Endothelial cell (in vitro differentiated cells): ENCODE data around the gene COL8A2. TPM values are rescaled to one million over a fixed set of nuclear protein-coding genes. Genes with fewer than 3 reads are reported as not detected.
A peak's percentile ranks its signal among the peaks of the same experiment; 100 is the strongest.

Source experiments
- DNase-seq: peaks from one replicate; pipeline ENCODE4 v3.0.0; 2021; ENCODE audit warnings: low spot score
- H3K27ac Mint-ChIP-seq: one replicate; pipeline ENCODE4 v1.8.0; 2021; ENCODE audit warnings: mixed read lengths, inconsistent platforms; ENCODE audit not compliant: unreplicated experiment
- H3K27me3 Mint-ChIP-seq: one replicate; pipeline ENCODE4 v1.8.0; 2021; ENCODE audit warnings: mild to moderate bottlenecking, moderate library complexity, mixed read lengths, inconsistent platforms; ENCODE audit not compliant: unreplicated experiment
- H3K36me3 Mint-ChIP-seq: one replicate; pipeline ENCODE4 v1.8.0; 2021; ENCODE audit warnings: mild to moderate bottlenecking, low read depth, mixed read lengths, inconsistent platforms; ENCODE audit not compliant: unreplicated experiment
- H3K4me1 Mint-ChIP-seq: one replicate; pipeline ENCODE4 v1.8.0; 2021; ENCODE audit warnings: mild to moderate bottlenecking, mixed read lengths, inconsistent platforms; ENCODE audit not compliant: unreplicated experiment
- H3K4me3 Mint-ChIP-seq: one replicate; pipeline ENCODE4 v1.8.0; 2021; ENCODE audit warnings: mild to moderate bottlenecking, mixed read lengths, inconsistent platforms; ENCODE audit not compliant: unreplicated experiment
- H3K9me3 Mint-ChIP-seq: one replicate; pipeline ENCODE4 v1.8.0; 2021; ENCODE audit warnings: mixed read lengths, inconsistent platforms; ENCODE audit not compliant: unreplicated experiment
- total RNA-seq: library from RNA; stranded (reverse); fragmentation: NEBNext Ultra II Directional; extraction: Animal tissue kit (Norgen Biotek cat#: 25700); gene quantifications from one replicate; pipeline ENCODE4 v1.2.1, GENCODE V29; 2021; ENCODE audit not compliant: unreplicated experiment
- TF ChIP-seq, protein P1 (sequence below): fragments of 200-600 bp; sonication (generic); IDR thresholded peaks from one replicate; pipeline ENCODE4 v1.5.0; 2021; ENCODE audit warnings: antibody characterized with exemption; ENCODE audit not compliant: unreplicated experiment

The COL8A2 gene
- total RNA-seq, 1 donor from 2014 or later: 0.13 TPM

DNA sequence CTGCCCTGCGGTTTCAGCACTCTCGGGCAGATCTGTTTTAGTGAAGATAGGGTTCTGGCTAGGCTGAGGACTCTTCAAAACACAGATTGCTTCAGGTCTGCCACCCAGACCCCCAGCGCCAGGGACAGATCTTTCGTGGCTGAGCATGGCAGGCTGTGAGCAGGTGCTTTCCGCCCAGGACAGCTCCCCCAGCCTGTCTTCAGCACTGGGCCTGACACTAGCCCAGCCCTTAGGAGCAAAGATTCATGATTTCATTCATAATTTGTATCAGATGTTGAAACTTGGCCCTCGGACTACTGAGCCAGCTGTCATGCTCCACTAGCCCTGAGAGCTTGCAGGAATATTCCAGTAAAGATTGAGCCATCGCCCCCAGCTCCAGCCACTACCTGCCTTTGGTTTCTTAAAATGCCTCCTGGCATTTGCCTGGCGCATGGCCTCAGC lies 30.4 kb downstream of the COL8A2 start:
- Mint-ChIP-seq H3K9me3 (no peaks in the 10 kb centered on the region), H3K36me3 (peaks cover 6% of the 10 kb centered on the region), H3K4me3 (no peak overlapping the region), H3K27me3 (peaks cover 8% of the 10 kb centered on the region), H3K27ac (no peak overlapping the region), H3K4me1 (peaks cover 2% of the 10 kb centered on the region)
- TF ChIP-seq, protein P1, sequence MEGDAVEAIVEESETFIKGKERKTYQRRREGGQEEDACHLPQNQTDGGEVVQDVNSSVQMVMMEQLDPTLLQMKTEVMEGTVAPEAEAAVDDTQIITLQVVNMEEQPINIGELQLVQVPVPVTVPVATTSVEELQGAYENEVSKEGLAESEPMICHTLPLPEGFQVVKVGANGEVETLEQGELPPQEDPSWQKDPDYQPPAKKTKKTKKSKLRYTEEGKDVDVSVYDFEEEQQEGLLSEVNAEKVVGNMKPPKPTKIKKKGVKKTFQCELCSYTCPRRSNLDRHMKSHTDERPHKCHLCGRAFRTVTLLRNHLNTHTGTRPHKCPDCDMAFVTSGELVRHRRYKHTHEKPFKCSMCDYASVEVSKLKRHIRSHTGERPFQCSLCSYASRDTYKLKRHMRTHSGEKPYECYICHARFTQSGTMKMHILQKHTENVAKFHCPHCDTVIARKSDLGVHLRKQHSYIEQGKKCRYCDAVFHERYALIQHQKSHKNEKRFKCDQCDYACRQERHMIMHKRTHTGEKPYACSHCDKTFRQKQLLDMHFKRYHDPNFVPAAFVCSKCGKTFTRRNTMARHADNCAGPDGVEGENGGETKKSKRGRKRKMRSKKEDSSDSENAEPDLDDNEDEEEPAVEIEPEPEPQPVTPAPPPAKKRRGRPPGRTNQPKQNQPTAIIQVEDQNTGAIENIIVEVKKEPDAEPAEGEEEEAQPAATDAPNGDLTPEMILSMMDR: no peak
- DNase-seq: no peak

DNA sequence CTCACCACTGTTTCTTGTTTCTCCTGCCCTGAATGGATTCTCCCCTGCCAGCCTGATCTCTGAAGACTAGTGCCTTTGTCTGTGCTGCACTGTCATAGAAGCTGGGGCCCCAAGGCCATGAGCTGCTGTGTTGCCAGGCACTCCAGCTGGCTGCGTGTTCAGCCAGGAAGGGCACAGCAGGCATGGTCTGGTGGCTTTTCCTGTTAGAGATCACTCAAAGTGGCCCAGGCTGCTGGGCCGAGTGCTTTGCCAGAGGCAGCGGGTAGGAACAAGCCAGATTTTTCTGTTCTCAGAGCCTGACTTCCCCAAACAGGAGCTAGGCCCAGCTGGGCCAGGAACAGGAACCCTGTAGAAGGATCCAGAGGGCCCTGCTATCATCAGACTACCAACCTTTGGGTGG lies 31.1 kb downstream of the COL8A2 start:
- TF ChIP-seq, protein P1: no peak
- Mint-ChIP-seq H3K36me3 (peaks cover 10% of the 10 kb centered on the region), H3K27me3 (peaks cover 12% of the 10 kb centered on the region), H3K4me3 (no peak overlapping the region), H3K27ac (no peak overlapping the region), H3K9me3 (no peaks in the 10 kb centered on the region), H3K4me1 (peaks cover 7% of the 10 kb centered on the region)
- DNase-seq: no peak

DNA sequence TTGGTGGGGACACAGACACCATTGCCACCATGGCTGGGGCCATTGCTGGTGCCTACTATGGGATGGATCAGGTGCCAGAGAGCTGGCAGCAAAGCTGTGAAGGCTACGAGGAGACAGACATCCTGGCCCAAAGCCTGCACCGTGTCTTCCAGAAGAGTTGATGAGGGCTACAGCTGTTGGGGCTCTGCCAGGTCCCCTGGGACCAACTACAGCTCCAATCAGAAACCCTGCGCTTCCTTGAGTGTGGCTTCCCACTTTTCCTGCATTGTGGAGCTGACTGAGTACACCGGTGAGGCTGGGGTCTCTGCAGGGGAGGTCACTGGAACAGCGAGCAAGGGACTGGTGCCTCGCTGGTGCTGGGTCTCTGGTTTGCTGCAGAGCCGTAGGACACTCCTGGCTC lies 31.8 kb downstream of the COL8A2 start:
- TF ChIP-seq, protein P1: no peak
- Mint-ChIP-seq H3K4me1 (peaks cover 7% of the 10 kb centered on the region), H3K9me3 (no peaks in the 10 kb centered on the region), H3K27ac (no peak overlapping the region), H3K4me3 (no peak overlapping the region), H3K27me3 (peaks cover 12% of the 10 kb centered on the region), H3K36me3 (peaks cover 10% of the 10 kb centered on the region)
- DNase-seq: no peak

DNA sequence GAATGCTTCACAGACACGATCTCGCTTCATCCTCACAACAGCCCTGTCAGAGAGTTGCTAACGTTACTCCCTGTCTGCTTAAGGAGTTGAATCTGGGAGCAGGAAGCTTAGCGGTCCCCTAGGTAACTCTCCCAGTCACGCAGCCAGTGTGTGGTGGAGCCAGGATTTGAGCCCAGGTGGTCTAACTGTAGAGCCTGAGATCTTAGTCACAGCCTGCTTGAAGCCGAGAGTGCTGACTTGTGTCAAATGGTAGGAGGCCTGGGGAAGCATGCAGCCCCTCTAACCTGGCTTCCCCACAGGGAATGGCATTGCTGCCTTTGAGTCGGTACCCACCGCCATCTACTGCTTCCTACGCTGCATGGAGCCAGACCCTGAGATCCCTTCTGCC lies 32.2 kb downstream of the COL8A2 start:
- TF ChIP-seq, protein P1: no peak
- H3K4me1 Mint-ChIP-seq: peaks cover 7% of the 10 kb centered on the region
- H3K27me3 Mint-ChIP-seq: peaks cover 12% of the 10 kb centered on the region
- no peak for DNase-seq
- no peak overlapping the region for H3K4me3 Mint-ChIP-seq
- no peaks in the 10 kb centered on the region for H3K9me3 Mint-ChIP-seq
- H3K27ac Mint-ChIP-seq: no peak overlapping the region
- H3K36me3 Mint-ChIP-seq: peaks cover 10% of the 10 kb centered on the region

DNA sequence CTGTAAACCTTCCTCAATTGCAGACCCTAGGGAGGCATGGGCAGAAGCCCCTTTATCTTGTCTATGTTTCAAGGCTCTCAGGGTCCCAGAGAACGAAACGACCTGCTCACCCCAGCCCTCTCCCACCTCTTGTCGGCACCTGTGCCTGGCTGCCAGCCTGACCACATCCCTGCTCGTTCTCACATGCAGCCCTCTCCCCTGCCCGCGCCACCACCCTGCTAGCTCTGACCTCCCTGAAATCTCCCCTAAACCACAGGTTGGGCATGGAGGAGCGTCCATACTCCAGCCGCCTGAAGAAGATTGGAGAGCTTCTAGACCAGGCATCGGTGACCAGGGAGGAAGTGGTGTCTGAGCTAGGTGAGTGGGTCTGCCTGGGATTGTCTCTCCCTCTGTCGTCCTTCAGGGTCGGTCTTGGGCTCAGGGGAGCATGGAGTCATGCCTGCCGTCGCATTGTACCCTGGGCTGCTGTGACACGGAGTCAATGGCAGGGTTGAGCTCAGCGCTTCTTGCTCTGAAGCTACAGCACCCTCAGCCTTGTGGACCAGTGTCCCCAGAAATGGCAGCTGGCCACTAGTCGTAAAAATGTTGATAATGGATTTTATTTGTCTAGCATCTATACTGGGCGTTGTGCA lies 32.7 kb downstream of the COL8A2 start:
- TF ChIP-seq, protein P1: no peak
- H3K9me3 Mint-ChIP-seq: no peaks in the 10 kb centered on the region
- H3K4me3 Mint-ChIP-seq: peak overlapping the region; percentile 59
- H3K27me3 Mint-ChIP-seq: peaks cover 15% of the 10 kb centered on the region
- peaks cover 7% of the 10 kb centered on the region for H3K4me1 Mint-ChIP-seq
- peaks cover 10% of the 10 kb centered on the region for H3K36me3 Mint-ChIP-seq
- no peak for DNase-seq
- no peak overlapping the region for H3K27ac Mint-ChIP-seq
